Heart left ventricle (tissue), 16 donors: Measurements from ENCODE around the gene DSP. TPM values are rescaled to one million over a fixed set of nuclear protein-coding genes. Genes with fewer than 3 reads are reported as not detected.

Source experiments
- ATAC-seq, 4 donors: fragments of 200-7000 bp; cut with Tn5 transposase; one replicate each; pipeline ENCODE4 v1.9.1; 2020 to 2022; ENCODE audit warnings: moderate library complexity in 4 of 4, mild to moderate bottlenecking in 3 of 4, moderate number of reproducible peaks in 1 of 4
- DNase-seq, 5 donors: peaks; one replicate each; pipeline ENCODE4 v3.0.0-alpha.2; 2020
- H3K27ac ChIP-seq, 12 donors: fragments of 200-600 bp; sonication (generic) in 4 of 12; one replicate each; pipeline versions ENCODE4 v1.5.0 to v1.8.0; 2016 to 2022; ENCODE audit warnings: mild to moderate bottlenecking in 2 of 12
- H3K27me3 ChIP-seq, 9 donors: fragments of 200-600 bp; sonication (generic) in 2 of 9; one replicate each; pipeline versions ENCODE4 v1.5.1 to v1.8.0; 2016 to 2022; ENCODE audit warnings: mild to moderate bottlenecking in 3 of 9
- H3K36me3 ChIP-seq, 9 donors: fragments of 200-600 bp; sonication (generic) in 2 of 9; one replicate each; pipeline versions ENCODE4 v1.5.0 to v1.8.0; 2018 to 2022; ENCODE audit warnings: mild to moderate bottlenecking in 2 of 9
- H3K4me1 ChIP-seq, 12 donors: fragments of 200-600 bp; sonication (generic) in 4 of 12; one replicate each; pipeline versions ENCODE4 v1.5.0 to v1.8.0; 2016 to 2022; ENCODE audit warnings: mild to moderate bottlenecking in 3 of 12
- H3K4me3 ChIP-seq, 12 donors: fragments of 200-600 bp; sonication (generic) in 4 of 12; one replicate each; pipeline versions ENCODE4 v1.5.0 to v1.8.0; 2017 to 2022; ENCODE audit warnings: mild to moderate bottlenecking in 9 of 12, moderate library complexity in 4 of 12
- H3K9me3 ChIP-seq, 12 donors: fragments of 200-600 bp; sonication (generic) in 4 of 12; one replicate each; pipeline versions ENCODE4 v1.5.0 to v1.8.0; 2016 to 2022; ENCODE audit warnings: mild to moderate bottlenecking in 1 of 12
- POLR2A ChIP-seq, 2 donors: fragments of 450-650 bp; IDR thresholded peaks; one replicate each; pipeline ENCODE4 v1.6.1; 2017; ENCODE audit warnings: antibody characterized with exemption in 2 of 2, mild to moderate bottlenecking in 2 of 2, moderate library complexity in 2 of 2
- WGBS, 4 donors: extraction: QIAGEN DNeasy Blood & Tissue Kit in 2 of 4; methylation state at CpG; one replicate each; pipeline versions ENCODE4 v1.1.5 to v1.1.7; 2013 to 2018; 5-methylcytosine and 5-hydroxymethylcytosine counted together
- intact Hi-C, 10 donors: fragments of 100-400 bp; cut with DNase I; formaldehyde crosslinking; loops; one replicate each; pipeline versions ENCODE4 v1.11.1 to v1.14.2; 2022
- polyA plus RNA-seq, 2 donors: library from polyadenylated mRNA; stranded (reverse); fragments of 200-250 nt; gene quantifications; one replicate each; pipeline ENCODE4 v1.2.3, GENCODE V29; 2013
- total RNA-seq, 9 donors: library from RNA; depleted of rRNA in 2 of 9; stranded (reverse); fragments of >200 nt in 2 of 9; fragmentation: NEBNext Ultra II Directional in 3 of 9; extraction: Animal tissue kit (Norgen Biotek cat#: 25700) in 3 of 9; gene quantifications; one replicate each; pipeline versions ENCODE4 v1.1.0 to v1.2.4, GENCODE V29; 2016 to 2023
- TF ChIP-seq, protein P1 (sequence below), 12 donors: fragments of 200-600 bp; sonication (generic) in 4 of 12; IDR thresholded peaks; one replicate each; pipeline versions ENCODE4 v1.5.0 to v1.8.0; 2018 to 2022; ENCODE audit warnings: antibody characterized with exemption in 12 of 12, mild to moderate bottlenecking in 5 of 12
- donor health status: ischemic (EF 13 %, LVEDD 7.1; RV severe dilation, severe dysfunction).
- donor health status: healthy with polysubstance abuse.
- donor health status: DM: no; HTN: yes; CAD: no.
- donor health status: DM: no; HTN: no; CAD: no.
- donor health status: ischemic (EF 25% LVEDD 6.9; RV normal size, moderate dysfunction).
- donor health status: ischemic (EF 25% LVEDD 5.7; RV mildly dilated, moderate dysfunction).
- donor health status: healthy.
- donor health status: DM: yes; HTN: yes; CAD: no.
- donor health status: ischemic (EF 35%, LVEDD 5.7; RV mildly dilated, moderate dysfunction).
- donor health status: nonischemic (EF 11% LVEDD 7.7; RV severe dilation, severe dysfunction).
- donor health status: DM: yes; HTN: yes; CAD: no.
- donor health status: PGD.
- donor health status: ischemic (EF 29% LVEDD 5.4; RV normal size, mild dysfunction).
- donor health status: nonischemic (EF 23%, LVEDD 6.1; RV moderate dilation, normal function).

Gene DSP
- total and polyA plus RNA-seq, 11 donors, result 81.9 to 373 (median 278) TPM

DNA sequence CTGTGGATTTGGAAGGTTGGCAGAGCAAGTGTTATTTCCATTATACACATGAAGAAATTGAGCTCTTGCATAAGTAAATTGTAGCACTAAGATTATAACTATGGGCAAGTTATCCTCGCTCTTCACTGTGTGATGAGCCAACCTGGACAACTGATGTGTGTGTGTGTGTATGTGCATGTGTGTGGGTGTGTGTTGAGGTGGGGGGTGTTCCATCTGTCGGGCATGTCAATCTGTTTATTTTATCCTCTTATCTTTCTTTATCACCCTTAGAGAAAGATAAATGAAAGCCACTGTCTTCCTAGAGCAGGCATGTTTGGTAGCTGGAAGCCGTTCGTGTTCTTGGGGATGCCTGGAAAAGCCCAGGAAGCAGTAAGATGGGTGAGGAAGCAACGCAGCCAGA lies 3.0 kb upstream of the DSP start:
- H3K36me3 ChIP-seq, result no peaks in the 10 kb centered on the region
- DNase-seq (no peak), ATAC-seq (no peak)
- no peak overlapping the region for H3K4me3 ChIP-seq
- WGBS, 4 donors, result 40 to 43% (median 41%) methylated on average over 5 of the region's 5 CpGs
- no peak for TF ChIP-seq POLR2A (IDR thresholded peaks at IDR 0.05)
- TF ChIP-seq, protein P1, sequence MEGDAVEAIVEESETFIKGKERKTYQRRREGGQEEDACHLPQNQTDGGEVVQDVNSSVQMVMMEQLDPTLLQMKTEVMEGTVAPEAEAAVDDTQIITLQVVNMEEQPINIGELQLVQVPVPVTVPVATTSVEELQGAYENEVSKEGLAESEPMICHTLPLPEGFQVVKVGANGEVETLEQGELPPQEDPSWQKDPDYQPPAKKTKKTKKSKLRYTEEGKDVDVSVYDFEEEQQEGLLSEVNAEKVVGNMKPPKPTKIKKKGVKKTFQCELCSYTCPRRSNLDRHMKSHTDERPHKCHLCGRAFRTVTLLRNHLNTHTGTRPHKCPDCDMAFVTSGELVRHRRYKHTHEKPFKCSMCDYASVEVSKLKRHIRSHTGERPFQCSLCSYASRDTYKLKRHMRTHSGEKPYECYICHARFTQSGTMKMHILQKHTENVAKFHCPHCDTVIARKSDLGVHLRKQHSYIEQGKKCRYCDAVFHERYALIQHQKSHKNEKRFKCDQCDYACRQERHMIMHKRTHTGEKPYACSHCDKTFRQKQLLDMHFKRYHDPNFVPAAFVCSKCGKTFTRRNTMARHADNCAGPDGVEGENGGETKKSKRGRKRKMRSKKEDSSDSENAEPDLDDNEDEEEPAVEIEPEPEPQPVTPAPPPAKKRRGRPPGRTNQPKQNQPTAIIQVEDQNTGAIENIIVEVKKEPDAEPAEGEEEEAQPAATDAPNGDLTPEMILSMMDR (IDR thresholded peaks at IDR 0.05), result no peak
- H3K27ac ChIP-seq, result peak overlapping the region in 11 of 12 donors; percentile 3 to 84 (median 80)
- no peaks in the 10 kb centered on the region for H3K9me3 ChIP-seq
- H3K27me3 ChIP-seq, result peaks cover 0 to 84% (median 31%) of the 10 kb centered on the region in 9 donors
- intact Hi-C loops, result no loop called here
- peaks cover 0 to 29% (median 5%) of the 10 kb centered on the region in 12 donors for H3K4me1 ChIP-seq

DNA sequence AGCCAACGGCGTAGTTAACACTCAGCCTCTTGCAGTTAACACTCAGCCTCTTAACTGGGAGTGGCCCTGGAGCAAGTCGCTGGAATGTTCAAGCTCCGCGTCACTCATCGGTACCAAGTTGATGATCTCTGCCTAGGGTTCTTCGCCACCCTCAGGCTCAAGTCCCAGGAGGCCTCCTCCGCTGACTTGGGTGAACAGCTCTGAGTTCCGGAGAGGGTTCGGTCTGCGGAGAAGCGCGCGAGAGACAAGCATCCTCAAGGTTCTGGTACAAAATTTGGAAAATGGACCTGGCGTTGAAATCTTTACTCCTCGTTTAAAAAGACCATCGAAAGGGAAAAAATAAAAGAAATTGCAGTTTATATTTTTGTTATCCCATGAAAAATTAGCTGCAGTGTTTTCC lies 876 bp upstream of the DSP start:
- Histone ChIP-seq H3K9me3 (no peaks in the 10 kb centered on the region), H3K4me1 (peaks cover 0 to 29% (median 5%) of the 10 kb centered on the region in 12 donors), H3K27me3 (peaks cover 0 to 97% (median 35%) of the 10 kb centered on the region in 9 donors), H3K36me3 (no peaks in the 10 kb centered on the region), H3K4me3 (peak overlapping the region; percentile 59 to 83 (median 70)), H3K27ac (peak overlapping the region; percentile 19 to 97 (median 92))
- WGBS, 4 donors, result 9 to 19% (median 13%) methylated on average over 17 of the region's 17 CpGs
- intact Hi-C loops, result loop anchor here in 6 of 10 donors (2.0 to 5.0 kb wide), 4 partner anchors 52 to 113 kb away; partner anchors contain the start of gene SNRNP48 (in 1 of the 6)
- ATAC-seq (peak; percentile 45 to 61 (median 53)), DNase-seq (peak in 4 of 5 donors; percentile 44 to 78 (median 74))
- TF ChIP-seq POLR2A (IDR thresholded peaks at IDR 0.05), result no peak
- TF ChIP-seq, protein P1 (IDR thresholded peaks at IDR 0.05), result no peak

DNA sequence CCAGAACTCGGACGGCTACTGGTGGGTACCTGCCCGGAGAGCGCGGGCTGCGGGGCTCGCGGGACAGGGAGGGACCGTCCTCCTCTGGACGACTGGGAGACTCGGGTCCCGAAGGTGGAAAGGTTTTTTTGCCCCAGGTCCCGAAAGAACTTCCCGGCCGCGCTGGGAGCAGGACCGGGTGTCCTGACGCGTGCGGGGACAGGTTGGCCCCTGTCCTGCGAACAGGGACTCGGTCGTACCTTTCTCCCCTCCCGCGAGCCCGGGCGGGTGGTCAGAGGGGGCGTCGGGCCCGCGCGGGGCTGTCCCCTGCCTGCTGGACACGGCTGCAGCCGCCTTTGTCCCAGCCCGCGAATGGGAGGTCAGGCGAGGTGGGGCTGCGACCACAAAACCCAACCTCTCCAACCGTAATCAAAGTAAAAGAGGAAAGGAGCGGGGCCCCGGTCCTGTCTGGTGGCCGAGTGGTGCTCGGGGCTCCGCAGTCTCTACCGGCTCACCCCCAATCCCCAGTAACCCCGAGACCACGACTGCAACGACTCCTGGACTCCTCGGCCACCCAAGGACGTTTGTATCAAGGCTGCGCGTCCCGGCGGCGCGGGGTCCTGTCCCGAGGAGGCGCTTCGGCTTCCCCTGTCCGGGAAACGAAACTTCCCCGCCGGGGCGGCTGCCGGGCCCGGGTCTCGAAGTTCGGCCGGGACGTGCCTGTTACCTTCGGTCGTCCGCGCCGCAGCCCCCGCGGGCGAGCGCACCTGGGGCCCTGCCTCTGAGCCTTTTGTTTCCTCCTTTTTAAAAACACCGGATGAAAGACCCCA lies 798 bp downstream of the DSP start:
- intact Hi-C loops, result loop anchor here in 7 of 10 donors (2.0 to 5.0 kb wide), 4 partner anchors 50 to 117 kb away; partner anchors contain the start of gene SNRNP48 (in 1 of the 7)
- WGBS, 4 donors, result 0 to 1% (median 1%) methylated on average over 16 to 80 of the region's 80 CpGs
- peak in 4 of 5 donors; percentile 21 to 37 (median 32) for DNase-seq
- no peaks in the 10 kb centered on the region for H3K9me3 ChIP-seq
- H3K4me3 ChIP-seq, result peak overlapping the region; percentile 59 to 83 (median 70)
- peak overlapping the region; percentile 81 to 97 (median 92) for H3K27ac ChIP-seq
- H3K36me3 ChIP-seq, result no peaks in the 10 kb centered on the region
- ATAC-seq, result peak in 3 of 4 donors; percentile 2 to 20 (median 10)
- H3K27me3 ChIP-seq, result peaks cover 0 to 95% (median 35%) of the 10 kb centered on the region in 9 donors
- H3K4me1 ChIP-seq, result peaks cover 0 to 28% (median 5%) of the 10 kb centered on the region in 12 donors
- TF ChIP-seq, protein P1 (IDR thresholded peaks at IDR 0.05), result no peak
- TF ChIP-seq POLR2A (IDR thresholded peaks at IDR 0.05), result no peak
